PC-9 (cell line): ENCODE data around the gene DNM3. TPM values are rescaled to one million over a fixed set of nuclear protein-coding genes. Genes with fewer than 3 reads are reported as not detected.

Source experiments
- BruUV-seq: library from RNA; stranded (reverse); fragments of 400-500 nt; replicated peaks from 2 replicates; lab custom pipeline; 2021; lab: Mats Ljungman, UMichigan
- CTCF ChIA-PET: fragments of 300-600 bp; sonication (Branson Sonifier 250); formaldehyde crosslinking; loops from one replicate; lab custom pipeline; 2022; ENCODE audit warnings: antibody characterized with exemption; lab: Charles Lee
- POLR2A ChIA-PET: fragments of 300-600 bp; sonication (Branson Sonifier 250); formaldehyde crosslinking; loops from one replicate; lab custom pipeline; 2022; ENCODE audit warnings: antibody characterized with exemption; ENCODE audit not compliant: unreplicated experiment; lab: Charles Lee
- DNase-seq, 2 experiments: peaks; one replicate each; pipeline versions ENCODE4 v3.0.0 to v3.0.0-alpha.2; 2015 to 2022; ENCODE audit warnings: mixed read lengths in 1 of 2
- H2AFZ ChIP-seq: fragments of 200-600 bp; sonication (generic); 2 replicates; pipeline ENCODE4 v1.8.1; 2017; ENCODE audit warnings: antibody characterized with exemption
- H3F3A ChIP-seq: fragments of 200-600 bp; sonication (generic); 2 replicates; pipeline ENCODE4 v1.8.1; 2017; ENCODE audit warnings: antibody characterized with exemption, mild to moderate bottlenecking, low read depth; ENCODE audit not compliant: insufficient read depth
- H3K27ac ChIP-seq: fragments of 200-600 bp; sonication (generic); 2 replicates; pipeline ENCODE4 v1.6.1; 2016; ENCODE audit warnings: mixed run types
- H3K27me3 ChIP-seq: fragments of 200-600 bp; sonication (generic); 2 replicates; pipeline ENCODE4 v1.6.1; 2016; ENCODE audit warnings: low read depth, mixed run types; ENCODE audit not compliant: insufficient read depth
- H3K36me3 ChIP-seq: fragments of 200-600 bp; sonication (generic); 2 replicates; pipeline ENCODE4 v1.6.1; 2016; ENCODE audit warnings: low read depth, mixed run types
- H3K4me1 ChIP-seq: fragments of 200-600 bp; sonication (generic); replicated peaks from 2 replicates; pipeline ENCODE4 v1.6.1; 2016; ENCODE audit warnings: mixed run types; ENCODE audit not compliant: insufficient read depth
- H3K4me2 ChIP-seq: fragments of 200-600 bp; sonication (generic); 2 replicates; pipeline ENCODE4 v1.6.1; 2017; ENCODE audit warnings: mixed run types
- H3K4me3 ChIP-seq: fragments of 200-600 bp; sonication (generic); 2 replicates; pipeline ENCODE4 v1.6.1; 2016; ENCODE audit warnings: mixed run types
- H3K79me2 ChIP-seq: fragments of 200-600 bp; sonication (generic); 2 replicates; pipeline ENCODE4 v1.6.1; 2017; ENCODE audit warnings: low read depth, mixed run types
- H3K9me2 ChIP-seq: fragments of 200-600 bp; sonication (generic); 2 replicates; pipeline ENCODE4 v1.8.1; 2017; ENCODE audit warnings: mild to moderate bottlenecking; ENCODE audit not compliant: insufficient read depth
- H3K9me3 ChIP-seq: fragments of 200-600 bp; sonication (generic); 2 replicates; pipeline ENCODE4 v1.8.1; 2016; ENCODE audit warnings: low read depth; ENCODE audit not compliant: insufficient read depth
- H4K20me1 ChIP-seq: fragments of 200-600 bp; sonication (generic); 2 replicates; pipeline ENCODE4 v1.8.1; 2017; ENCODE audit not compliant: insufficient read depth
- CTCF ChIP-seq: fragments of 200-600 bp; sonication (generic); conservative IDR thresholded peaks from 2 replicates; pipeline ENCODE4 v1.6.1; 2017; ENCODE audit warnings: mixed run types, antibody characterized with exemption, mild to moderate bottlenecking, moderate library complexity
- EZH2 ChIP-seq: fragments of 200-600 bp; sonication (generic); IDR thresholded peaks from 2 replicates; pipeline ENCODE4 v1.8.0; 2017; ENCODE audit warnings: antibody characterized with exemption, low read depth
- intact Hi-C: fragments of 100-400 bp; cut with micrococcal nuclease; formaldehyde crosslinking; loops from one replicate; pipeline ENCODE4 v1.10.0; 2022; ENCODE audit not compliant: unreplicated experiment
- microRNA-seq: library from miRNA; unstranded; fragments of <30 nt; microRNA quantifications from one replicate; pipeline ENCODE4 v1.2.0, GENCODE V29; 2021; ENCODE audit warnings: borderline number of aligned reads, borderline replicate concordance
- total RNA-seq: library from RNA; stranded (reverse); gene quantifications from 2 replicates; pipeline ENCODE4 v1.2.3, GENCODE V29; 2021

The DNM3 gene
- total RNA-seq, 1 experiment from 2014 or later = 1.7 TPM

DNA sequence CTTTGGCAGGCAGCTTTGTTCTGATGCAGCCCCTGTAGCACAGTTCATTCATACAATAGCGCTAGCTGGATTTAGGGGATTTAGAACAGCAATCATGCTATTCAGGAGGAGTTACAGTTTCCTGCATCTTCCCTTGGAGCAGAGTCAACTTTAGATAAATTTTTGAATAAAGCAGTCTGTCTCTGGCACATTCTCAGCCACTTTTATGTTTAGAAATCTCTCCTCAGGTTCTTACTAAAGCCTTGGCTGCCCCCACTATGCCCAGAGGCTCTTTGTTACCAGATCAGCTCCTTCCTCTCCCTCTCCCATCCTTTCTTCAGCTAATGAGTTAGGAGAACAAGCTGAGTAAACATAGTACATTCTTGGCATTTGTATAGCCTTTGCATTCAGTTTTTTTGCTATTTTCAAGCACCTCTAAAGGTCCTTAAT, 619.6 kb downstream of the DNM3 start:
- no peak overlapping the region; the same call in 1 of the 2 replicates for H3K27ac ChIP-seq
- peaks cover 20% of the 10 kb centered on the region for H3K4me1 ChIP-seq
- no peaks in the 10 kb centered on the region for H3K27me3 ChIP-seq
- no TSS peak for BruUV-seq
- POLR2A ChIA-PET = interaction anchor here (0.7 kb wide), 1 partner anchor 695 kb away, joined by 5 read pairs; no protein-coding TSS in a partner anchor
- H3F3A ChIP-seq = peaks cover 20% of the 10 kb centered on the region
- H3K4me2 ChIP-seq = peak overlapping the region; percentile 29
- no peaks in the 10 kb centered on the region for H3K9me2 ChIP-seq
- no peak overlapping the region for H2AFZ ChIP-seq
- no peaks in the 10 kb centered on the region for H3K79me2 ChIP-seq
- no peak overlapping the region for H3K4me3 ChIP-seq
- DNase-seq = peak in 1 of 2 experiments; percentile 75
- H4K20me1 ChIP-seq = no peaks in the 10 kb centered on the region
- no peaks in the 10 kb centered on the region for H3K9me3 ChIP-seq
- CTCF ChIA-PET = no interaction called here
- H3K36me3 ChIP-seq = no peaks in the 10 kb centered on the region
- TF ChIP-seq EZH2 (no peak), CTCF (no peak)
- intact Hi-C loops = no loop called here

Small RNAs within 50 kb of the gene (microRNA-seq; reads per million reads assigned to microRNA genes)
- gene MIR199A2 = not detected
- not detected for gene MIR3120

Other genes starting within 250 kb of the DNM3 start
- gene MYOCOS, start 219.3 kb upstream of the DNM3 start, total RNA-seq = not detected in 2 replicates
- not detected in 2 replicates for gene MYOC, start 188.8 kb upstream of the DNM3 start, total RNA-seq
- 5.2 and 9.8 TPM in 2 replicates for gene VAMP4, start 99.4 kb upstream of the DNM3 start, total RNA-seq
- 32.2 and 35.9 TPM in 2 replicates for gene METTL13, start 59.8 kb upstream of the DNM3 start, total RNA-seq